Measurements from ENCODE around the gene PNMT.
"Not testable (repeated sequence)": the region's sequence is repeated elsewhere in the genome, so short reads cannot be mapped to it uniquely, and the experiment has no call there.

- not testable (repeated sequence) for TF ChIP-seq SUZ12 (IDR thresholded peaks at IDR 0.05; ENCODE audit: extremely low read depth, insufficient read depth, insufficient read length); YY1 (IDR thresholded peaks at IDR 0.05; ENCODE audit: insufficient read depth, insufficient read length)
These were observed 31.0 kb downstream of the PNMT start for GRCh38 chr17:39699157-39699817.

Data from NT2/D1 (cell line).